ENCODE results near the gene LMOD3.
A peak's percentile ranks its signal among the peaks of the same experiment; 100 is the strongest.

The LMOD3 gene

DNA sequence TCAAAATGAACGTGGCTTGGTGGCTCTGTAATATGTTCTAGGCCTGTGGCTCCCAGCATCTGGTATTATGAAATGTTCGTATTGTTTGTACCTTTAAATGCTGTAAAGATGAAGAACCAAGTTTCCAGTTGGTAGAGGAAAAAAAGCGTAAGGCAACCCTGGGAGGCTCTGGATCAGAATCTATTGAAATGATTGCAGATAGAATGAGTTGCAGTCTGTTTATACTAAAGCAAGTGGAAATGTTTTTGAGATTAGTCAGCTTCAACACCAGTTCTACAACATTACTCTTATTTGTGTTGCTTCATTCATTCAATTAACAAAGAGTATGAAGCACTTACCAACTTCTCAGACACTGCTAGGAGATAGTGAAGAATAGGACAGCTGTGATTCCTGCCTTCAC is 32.4 kb downstream of the LMOD3 start:
- peak in 1 of 2 experiments; percentile 21 for DNase-seq

DNA sequence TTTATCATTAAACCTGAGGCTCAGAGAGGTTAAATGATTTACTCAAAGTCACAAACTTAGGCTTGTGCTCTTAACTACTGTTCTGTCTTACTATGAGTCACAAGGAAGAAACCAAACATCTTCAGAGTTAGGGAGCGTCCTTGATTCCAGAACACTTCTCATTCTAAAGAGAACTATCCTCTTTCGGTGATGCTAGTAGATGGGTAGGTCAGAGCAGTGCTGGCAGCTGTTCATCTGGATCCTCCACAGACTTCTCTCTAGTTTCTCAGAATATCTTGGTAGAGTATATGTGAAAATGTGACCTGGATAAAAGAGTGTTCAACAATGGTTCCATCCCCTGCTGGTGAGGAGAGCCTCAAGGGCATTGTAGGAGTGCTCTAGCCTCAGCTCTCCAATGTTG is 34.3 kb downstream of the LMOD3 start:
- DNase-seq, result no peak

DNA sequence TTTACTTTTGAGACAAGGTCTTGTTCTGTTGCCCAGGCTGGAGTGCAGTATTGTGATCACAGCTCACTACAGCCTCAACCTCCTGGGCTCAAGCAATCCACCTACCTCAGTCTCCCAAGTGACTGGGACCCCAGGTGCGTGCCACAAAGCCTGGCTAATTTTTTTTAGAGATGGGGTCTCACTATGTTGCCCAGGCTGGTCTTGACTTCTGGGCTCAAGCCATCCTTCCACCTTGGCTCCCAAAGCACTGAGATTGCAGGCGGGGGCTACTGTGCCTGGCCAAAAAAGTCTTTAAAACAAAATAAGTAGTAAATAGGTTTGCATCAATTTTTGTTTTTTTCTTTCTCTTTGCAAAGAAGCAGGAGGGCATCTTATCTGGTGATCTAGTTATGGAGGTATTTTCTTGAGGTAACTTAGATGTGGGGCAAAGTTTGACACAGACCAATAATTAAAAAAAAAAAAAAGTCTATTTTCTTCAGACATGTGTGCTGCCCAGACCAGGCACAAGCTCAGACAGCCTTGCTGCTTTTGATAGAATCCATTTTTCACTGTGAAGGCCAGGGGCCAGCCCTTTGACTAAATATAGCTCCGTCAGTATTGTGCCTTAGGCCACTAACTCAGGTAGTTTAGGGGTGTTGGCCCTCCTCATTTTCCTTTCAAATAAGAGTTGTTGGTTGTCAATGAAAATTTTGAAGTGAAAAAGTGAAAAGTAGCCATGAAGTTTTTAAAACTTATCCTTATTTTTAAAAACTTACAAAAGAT is 35.2 kb downstream of the LMOD3 start:
- DNase-seq, result no peak

DNA sequence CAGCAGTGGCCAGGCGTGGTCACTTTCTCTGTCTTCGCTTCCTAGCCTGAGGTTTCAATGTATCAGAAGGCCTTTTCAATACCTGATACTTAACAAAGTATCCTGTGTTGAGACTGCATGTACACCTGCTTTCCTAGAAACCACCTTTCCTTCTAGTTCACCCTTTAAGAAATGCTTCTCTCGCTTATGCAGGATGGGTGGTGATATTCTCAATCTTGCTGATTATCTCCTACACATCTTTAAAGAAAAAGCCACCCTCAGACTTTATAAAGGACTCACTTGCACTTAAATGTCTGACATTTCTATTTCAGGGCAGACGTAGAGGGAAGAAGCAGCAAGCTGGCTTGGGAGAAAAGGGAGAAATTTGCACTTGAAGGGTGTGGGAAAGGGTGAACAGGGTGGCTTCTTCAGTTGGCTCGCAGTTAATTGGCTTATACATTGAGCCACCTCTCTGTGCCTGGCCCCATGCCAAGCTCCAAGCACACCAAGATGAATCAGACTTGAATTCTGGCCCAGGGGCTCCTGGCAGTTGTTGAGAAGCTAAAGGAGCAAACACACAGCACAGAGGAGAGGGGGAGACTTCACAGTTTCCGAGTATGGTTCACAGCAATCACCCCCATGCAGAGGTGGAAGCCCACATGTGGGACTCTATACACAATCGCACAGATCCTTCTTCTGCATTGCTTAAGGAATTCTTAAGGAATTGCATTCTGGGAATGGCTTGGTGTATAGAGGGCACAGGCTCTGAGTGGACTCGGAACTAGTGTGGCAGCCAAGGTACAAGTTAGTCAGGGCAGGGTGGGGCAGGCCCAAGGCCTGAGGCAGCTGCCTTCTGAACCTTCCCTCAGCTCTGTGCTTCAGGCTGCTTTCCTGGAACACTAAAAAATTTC is 36.3 kb downstream of the LMOD3 start:
- DNase-seq, result peak; percentile 3 to 46

DNA sequence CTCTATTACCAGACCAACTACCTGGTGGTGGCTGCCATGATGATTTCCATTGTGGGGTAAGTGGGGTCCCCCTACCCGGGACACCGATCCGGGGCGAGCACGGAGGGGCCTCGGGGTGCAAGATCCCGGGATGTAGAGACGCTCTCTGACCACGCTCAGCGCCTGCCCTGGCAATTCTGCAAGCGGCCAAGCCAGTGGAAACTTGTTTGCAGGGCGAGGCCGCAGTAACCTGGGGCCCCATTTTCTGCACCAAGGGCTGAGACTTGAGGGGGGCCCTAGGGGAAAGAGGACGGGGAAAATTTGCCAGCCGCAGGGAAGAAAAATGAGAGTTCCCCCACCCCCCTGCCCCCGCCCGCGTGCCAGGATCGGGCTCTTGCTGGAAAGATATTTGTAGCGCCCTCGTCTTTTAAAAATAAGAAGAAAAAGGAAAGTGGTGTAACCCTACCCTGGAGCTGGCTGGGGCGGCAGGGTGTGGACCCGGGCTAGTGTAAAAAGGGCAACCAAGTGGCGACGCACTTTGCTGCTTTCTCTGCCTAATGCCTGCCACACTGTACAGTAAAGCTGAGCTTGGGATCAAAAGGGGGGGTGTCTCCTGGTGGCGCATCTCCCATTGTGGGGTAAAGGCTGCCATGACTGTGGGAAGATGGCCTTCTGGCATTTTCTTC is 37.1 kb downstream of the LMOD3 start:
- DNase-seq, result no peak

- peak; percentile 62 to 91 for DNase-seq
These were observed 37.8 kb downstream of the LMOD3 start, which contains the start of gene ARL6IP5 for GRCh38 chr3:69084326-69085167. TSS of gene ARL6IP5 (plus strand) at chr3:69084937. CDS start at chr3:69085048, 111 bp downstream.

DNA sequence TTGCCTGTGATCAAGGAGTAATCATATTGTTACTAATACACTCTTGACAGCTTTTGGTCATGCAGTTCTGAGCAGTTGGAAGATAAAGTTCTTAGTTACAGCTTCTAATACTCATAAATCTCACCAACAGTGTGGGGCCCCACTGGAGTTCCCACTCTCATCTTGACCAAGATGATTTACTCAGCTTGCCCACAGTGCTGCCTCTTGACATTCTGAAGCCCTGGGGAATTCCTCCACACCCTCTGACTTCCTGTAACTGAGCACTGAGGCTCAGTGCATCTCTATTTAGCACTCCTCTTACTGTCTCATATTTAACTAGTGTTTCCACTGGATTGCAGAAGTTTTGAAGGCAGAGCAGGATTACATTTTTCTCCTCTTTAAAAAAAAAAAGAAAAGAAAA is 39.6 kb downstream of the LMOD3 start:
- peak in 1 of 2 experiments; percentile 32 for DNase-seq

DNA sequence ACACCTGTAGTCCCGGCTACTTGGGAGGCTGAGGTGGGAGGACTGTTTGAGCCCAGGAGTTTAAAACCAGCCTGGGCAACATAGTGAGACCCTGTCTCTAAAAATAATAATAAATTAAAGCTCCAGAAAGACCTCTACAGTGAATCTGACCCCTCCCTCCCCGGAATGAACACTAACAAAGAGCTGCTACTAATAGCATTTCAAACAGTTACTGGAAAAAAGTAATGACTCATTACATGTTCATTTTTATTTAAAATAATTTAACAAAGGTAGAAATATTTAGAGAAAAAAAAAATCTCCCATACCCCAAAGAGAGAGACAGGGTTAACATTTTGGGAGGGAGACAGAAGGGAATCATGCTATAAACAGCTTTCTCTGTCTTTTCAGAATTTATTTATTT is 40.0 kb downstream of the LMOD3 start:
- DNase-seq, result no peak

- DNase-seq, result peak in 1 of 2 experiments; percentile 39
These were observed 40.7 kb downstream of the LMOD3 start for GRCh38 chr3:69081583-69082262.

GRCh38 chr3:69080233-69080920 is 42.0 kb downstream of the LMOD3 start, which contains the start of gene UBA3:
TSS of gene UBA3 (minus strand) at chr3:69080365. CDS start at chr3:69080353, 12 bp downstream.
- peak; percentile 32 to 77 for DNase-seq

- DNase-seq, result no peak
These were observed 42.9 kb downstream of the LMOD3 start for GRCh38 chr3:69079269-69080159.

DNA sequence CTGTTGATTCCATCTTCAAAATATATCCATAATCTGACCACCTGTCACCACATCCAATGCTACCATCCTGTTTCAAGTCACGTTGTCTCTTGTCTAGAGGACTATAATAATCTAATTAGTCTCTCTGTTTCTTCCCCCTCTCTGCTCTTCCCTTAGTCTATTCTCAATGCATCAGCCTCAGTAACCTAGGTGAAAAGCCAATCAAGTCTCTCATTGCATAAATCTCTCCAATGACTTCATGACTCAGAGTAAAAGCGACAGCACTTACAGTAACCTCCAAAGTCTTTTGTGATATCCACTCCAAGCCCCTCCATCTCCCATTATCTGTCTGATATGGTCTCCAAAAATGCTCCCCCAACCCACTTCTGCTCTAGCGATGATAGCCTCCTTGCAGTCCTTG is 49.5 kb downstream of the LMOD3 start:
- DNase-seq, result no peak

- no peak for DNase-seq
These were observed 56.3 kb downstream of the LMOD3 start for GRCh38 chr3:69066121-69066520.

DNA sequence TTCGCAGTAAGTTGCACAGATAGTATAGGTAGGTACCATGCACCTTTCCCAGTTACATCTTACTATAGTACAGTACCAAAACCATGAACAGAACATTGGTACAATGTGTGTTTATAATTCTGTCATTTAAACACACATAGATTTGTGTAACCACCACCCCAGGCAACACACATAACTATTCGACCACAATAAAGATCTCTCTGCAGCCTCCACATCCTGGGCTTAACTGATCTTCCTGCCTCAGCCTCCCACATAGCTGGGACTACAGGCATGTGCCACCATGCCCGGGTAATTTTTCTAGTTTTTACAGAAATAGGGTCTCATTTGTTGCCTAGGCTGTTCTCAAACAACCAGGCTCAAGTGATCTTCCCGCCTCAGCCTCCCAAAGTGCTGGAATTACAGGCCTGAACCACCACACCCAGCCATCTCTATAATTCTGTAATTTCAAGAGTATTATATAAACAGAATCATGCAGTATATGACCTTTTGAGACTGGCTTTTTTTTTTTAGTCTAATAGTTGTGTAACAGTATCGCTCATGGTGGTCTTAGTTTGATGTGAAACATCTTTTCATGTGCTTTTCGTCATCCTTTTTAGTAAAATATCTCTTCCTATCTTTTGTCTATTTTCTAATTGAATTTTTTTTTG is 57.0 kb downstream of the LMOD3 start:
- no peak for DNase-seq

GRCh38 chr3:69063636-69064035 is 58.8 kb downstream of the LMOD3 start:
- no peak for DNase-seq

- no peak for DNase-seq
These were observed 62.7 kb downstream of the LMOD3 start for GRCh38 chr3:69059688-69060087.

DNA sequence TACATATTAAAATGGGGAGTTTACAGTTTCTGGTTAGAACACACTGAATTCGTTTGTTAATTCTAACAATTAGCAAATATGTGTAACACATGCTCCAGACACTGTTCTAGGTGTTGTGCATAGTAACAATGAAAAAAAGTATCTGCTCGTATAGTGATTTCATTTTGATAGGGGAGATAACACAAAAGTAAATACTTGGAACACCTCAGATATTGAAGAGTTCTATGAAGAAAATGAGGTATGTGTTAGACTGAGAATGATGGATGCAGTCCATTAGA is 63.5 kb downstream of the LMOD3 start:
- DNase-seq, result no peak

DNA sequence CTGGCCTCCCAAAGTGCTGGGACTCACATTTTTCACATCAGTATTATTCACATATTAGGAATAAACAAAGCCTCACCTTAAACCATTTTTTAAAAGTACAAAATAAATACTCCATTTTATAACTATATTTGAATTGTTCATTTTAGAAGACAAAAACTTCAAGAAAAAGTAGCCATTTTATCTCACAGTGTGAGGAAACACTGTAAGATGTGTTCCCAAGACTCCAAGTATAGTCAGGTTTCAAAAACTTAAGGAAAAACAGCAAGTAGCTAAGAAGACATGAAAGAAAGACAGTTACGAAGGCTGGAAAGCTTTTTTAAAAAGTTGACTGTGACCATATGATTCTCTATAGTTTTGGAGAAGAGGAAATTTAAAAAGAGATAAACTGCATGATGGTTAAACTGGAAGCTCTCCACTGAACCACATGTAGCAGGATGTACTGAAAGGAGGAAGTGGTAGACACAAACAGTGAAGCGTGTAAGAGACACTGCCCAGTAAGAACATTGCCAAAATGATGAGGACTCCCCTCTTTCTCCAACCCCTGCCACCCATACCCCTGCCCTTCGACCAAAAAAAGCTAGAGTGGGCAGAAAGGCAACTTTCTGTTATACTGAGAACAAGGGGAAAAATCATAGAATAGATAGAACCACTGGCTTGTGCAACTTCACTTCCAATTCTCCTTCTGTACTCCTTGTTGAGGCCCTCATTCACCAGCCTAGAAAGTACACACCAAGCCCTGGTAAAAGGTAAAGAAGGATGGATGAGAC is 64.0 kb downstream of the LMOD3 start:
- no peak for DNase-seq
